ENCODE data around the gene C1QTNF3. TPM values are rescaled to one million over a fixed set of nuclear protein-coding genes. Genes with fewer than 3 reads are reported as not detected.

Gene C1QTNF3
- total RNA-seq, 4 donors from 2014 or later: 8.2 to 14.9 (median 13.2) TPM

DNA sequence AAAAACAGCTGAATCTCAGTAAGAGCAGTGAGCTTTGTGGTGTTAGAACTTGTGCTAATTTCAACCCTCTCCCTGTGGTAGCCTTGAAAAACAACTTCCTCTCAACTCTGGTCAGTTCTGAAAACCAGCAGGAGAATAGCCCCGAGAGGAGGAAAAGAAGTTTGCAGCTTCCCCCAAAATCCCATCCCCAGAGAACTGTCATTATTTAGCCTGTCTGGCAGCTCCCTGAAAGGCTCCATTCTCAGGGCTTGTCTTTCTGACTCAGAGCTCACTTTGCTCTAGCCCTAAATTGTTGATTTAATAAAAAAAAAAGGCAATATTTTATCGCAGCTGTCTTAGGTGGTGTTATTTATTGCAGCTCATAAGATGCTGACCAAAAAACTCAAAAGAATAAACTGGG is 47.1 kb downstream of the C1QTNF3 start:
- Histone ChIP-seq H3K36me3 (peaks cover 0 to 27% of the 10 kb centered on the region in 2 donors), H3K4me3 (no peak overlapping the region), H3K4me1 (peaks cover 0 to 34% (median 1%) of the 10 kb centered on the region in 3 donors), H3K27ac (peak overlapping the region in 1 of 4 donors; percentile 6), H3K27me3 (no peaks in the 10 kb centered on the region), H3K9me3 (no peaks in the 10 kb centered on the region)
- TF ChIP-seq POLR2A (IDR thresholded peaks at IDR 0.05) (no peak), EP300 (IDR thresholded peaks at IDR 0.05) (no peak), POLR2AphosphoS5 (IDR thresholded peaks at IDR 0.05) (no peak)
- TF ChIP-seq, protein P1, sequence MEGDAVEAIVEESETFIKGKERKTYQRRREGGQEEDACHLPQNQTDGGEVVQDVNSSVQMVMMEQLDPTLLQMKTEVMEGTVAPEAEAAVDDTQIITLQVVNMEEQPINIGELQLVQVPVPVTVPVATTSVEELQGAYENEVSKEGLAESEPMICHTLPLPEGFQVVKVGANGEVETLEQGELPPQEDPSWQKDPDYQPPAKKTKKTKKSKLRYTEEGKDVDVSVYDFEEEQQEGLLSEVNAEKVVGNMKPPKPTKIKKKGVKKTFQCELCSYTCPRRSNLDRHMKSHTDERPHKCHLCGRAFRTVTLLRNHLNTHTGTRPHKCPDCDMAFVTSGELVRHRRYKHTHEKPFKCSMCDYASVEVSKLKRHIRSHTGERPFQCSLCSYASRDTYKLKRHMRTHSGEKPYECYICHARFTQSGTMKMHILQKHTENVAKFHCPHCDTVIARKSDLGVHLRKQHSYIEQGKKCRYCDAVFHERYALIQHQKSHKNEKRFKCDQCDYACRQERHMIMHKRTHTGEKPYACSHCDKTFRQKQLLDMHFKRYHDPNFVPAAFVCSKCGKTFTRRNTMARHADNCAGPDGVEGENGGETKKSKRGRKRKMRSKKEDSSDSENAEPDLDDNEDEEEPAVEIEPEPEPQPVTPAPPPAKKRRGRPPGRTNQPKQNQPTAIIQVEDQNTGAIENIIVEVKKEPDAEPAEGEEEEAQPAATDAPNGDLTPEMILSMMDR (IDR thresholded peaks at IDR 0.05): no peak
- WGBS, 2 donors (ENCODE audit: low coverage in 1 of 2): 44 to 73% methylated on average over 2 of the region's 2 CpGs
- ATAC-seq: no peak

DNA sequence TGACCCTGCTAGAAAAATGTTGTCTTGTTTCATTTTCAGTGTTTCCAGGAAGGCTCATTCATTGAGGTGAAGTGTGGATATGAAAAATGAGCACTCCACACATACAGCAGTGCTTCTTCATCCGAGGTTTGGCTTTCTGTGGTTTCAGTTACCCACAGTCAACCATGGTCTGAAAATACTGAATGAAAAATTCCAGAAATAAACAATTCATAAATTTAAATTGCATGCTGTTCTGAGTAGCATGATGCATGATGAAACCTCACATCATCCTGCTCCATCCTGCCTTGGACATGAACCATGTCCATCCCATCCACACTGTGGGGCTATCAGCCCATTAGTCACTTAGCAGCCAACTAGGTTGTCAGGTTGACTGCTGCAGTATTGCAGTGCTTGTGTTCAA is 48.2 kb downstream of the C1QTNF3 start:
- ATAC-seq: no peak
- 24 to 40% methylated on average over 1 of the region's 1 CpG for WGBS, 2 donors (ENCODE audit: low coverage in 1 of 2)
- no peak overlapping the region for H3K27ac ChIP-seq
- no peak overlapping the region for H3K4me3 ChIP-seq
- H3K9me3 ChIP-seq: no peaks in the 10 kb centered on the region
- no peaks in the 10 kb centered on the region for H3K27me3 ChIP-seq
- TF ChIP-seq, protein P1 (IDR thresholded peaks at IDR 0.05): no peak
- TF ChIP-seq POLR2A (IDR thresholded peaks at IDR 0.05) (no peak), EP300 (IDR thresholded peaks at IDR 0.05) (no peak), POLR2AphosphoS5 (IDR thresholded peaks at IDR 0.05) (no peak)
- peaks cover 0 to 24% (median 0%) of the 10 kb centered on the region in 3 donors for H3K4me1 ChIP-seq
- H3K36me3 ChIP-seq: peaks cover 0 to 34% of the 10 kb centered on the region in 2 donors

DNA sequence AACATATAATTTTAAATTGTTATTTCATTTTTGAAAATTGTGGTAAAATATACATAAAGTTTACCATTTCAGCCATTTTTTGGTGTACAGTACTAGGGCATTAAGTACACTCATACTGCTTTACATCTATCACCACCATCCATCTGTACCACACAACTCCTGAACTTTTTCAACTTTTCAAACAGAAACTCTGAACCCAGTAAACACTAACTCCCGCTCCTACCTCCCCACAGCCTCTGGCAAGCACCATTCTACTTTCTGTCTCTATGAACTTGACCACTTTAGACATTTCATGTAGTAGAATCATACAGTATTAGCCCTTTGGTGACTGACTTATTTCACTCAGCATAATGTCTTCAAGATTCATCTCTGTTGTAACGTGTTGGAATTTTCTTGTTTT is 50.1 kb downstream of the C1QTNF3 start:
- no peak for ATAC-seq
- H3K9me3 ChIP-seq: no peaks in the 10 kb centered on the region

DNA sequence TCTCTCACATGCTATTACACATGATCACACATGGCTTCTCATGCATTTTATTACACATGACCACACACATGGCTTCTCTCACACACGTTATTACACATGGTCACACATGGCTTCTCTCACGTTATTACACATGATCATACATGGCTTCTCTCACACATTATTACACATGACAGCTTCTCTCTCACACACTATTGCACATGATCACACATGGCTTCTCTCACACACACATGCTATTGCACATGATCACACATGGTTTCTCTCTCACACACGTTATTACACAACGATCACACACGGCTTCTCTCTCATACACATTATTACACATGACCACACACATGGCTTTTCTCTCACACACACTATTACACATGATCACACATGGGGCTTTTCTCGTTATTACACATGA is 57.6 kb downstream of the C1QTNF3 start:
- Histone ChIP-seq H3K27ac (no peak overlapping the region), H3K27me3 (no peaks in the 10 kb centered on the region), H3K9me3 (no peaks in the 10 kb centered on the region), H3K36me3 (peaks cover 0 to 40% of the 10 kb centered on the region in 2 donors), H3K4me1 (no peaks in the 10 kb centered on the region), H3K4me3 (no peak overlapping the region)
- no peak for ATAC-seq
- TF ChIP-seq, protein P1 (IDR thresholded peaks at IDR 0.05): no peak
- TF ChIP-seq EP300 (IDR thresholded peaks at IDR 0.05) (no peak), POLR2AphosphoS5 (IDR thresholded peaks at IDR 0.05) (no peak), POLR2A (IDR thresholded peaks at IDR 0.05) (no peak)
- WGBS, 2 donors (ENCODE audit: low coverage in 1 of 2): 95 to 99% methylated on average over 5 to 6 of the region's 6 CpGs

More for the DNA sequence above, 50.1 kb downstream of the C1QTNF3 start:
- no peaks in the 10 kb centered on the region for H3K27me3 ChIP-seq
- peaks cover 0 to 45% of the 10 kb centered on the region in 2 donors for H3K36me3 ChIP-seq
- H3K4me3 ChIP-seq: no peak overlapping the region
- H3K4me1 ChIP-seq: peaks cover 0 to 22% (median 0%) of the 10 kb centered on the region in 3 donors
- TF ChIP-seq POLR2A (IDR thresholded peaks at IDR 0.05): no peak
- TF ChIP-seq, protein P1 (IDR thresholded peaks at IDR 0.05): no peak
- H3K27ac ChIP-seq: no peak overlapping the region
- WGBS, 2 donors (ENCODE audit: low coverage in 1 of 2): 80 to 81% methylated on average over 2 of the region's 2 CpGs

DNA sequence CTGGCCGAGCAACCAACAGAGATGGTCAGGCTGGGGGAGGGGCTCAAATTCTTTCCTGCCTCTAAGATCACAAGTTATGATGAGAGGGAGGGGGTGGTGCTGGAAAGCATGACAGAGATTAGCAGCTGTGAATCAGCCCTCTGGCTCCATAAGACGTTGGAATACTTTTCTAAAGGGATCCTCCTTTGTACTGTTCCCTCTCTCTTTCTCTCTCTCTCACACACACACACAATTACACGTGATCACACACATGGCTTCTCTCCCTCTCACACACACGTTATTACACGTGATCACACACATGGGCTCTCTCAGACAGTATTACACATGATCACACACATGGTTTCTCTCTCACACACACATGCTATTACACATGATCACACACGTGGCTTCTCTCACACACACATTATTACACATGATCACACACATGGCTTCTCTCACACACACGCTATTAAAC is 58.3 kb downstream of the C1QTNF3 start, which contains the start of gene SLC45A2:
TSS of gene SLC45A2 (minus strand) at position 23 of the 454 bp plus-strand sequence. CDS start 110 bp downstream, outside the sequence.
- no peaks in the 10 kb centered on the region for H3K27me3 ChIP-seq
- no peak within 1 kb of the TSS for H3K27ac ChIP-seq
- H3K4me3 ChIP-seq: no peak within 1 kb of the TSS
- H3K9me3 ChIP-seq: no peaks in the 10 kb centered on the region
- no peak for TF ChIP-seq POLR2A (IDR thresholded peaks at IDR 0.05)
- TF ChIP-seq, protein P1 (IDR thresholded peaks at IDR 0.05): no peak
- TF ChIP-seq POLR2AphosphoS5 (IDR thresholded peaks at IDR 0.05): no peak
- TF ChIP-seq EP300 (IDR thresholded peaks at IDR 0.05): no peak
- H3K36me3 ChIP-seq: peaks cover 0 to 34% of the 10 kb centered on the region in 2 donors
- 67 to 69% methylated on average over 6 to 7 of the region's 7 CpGs for WGBS, 2 donors (ENCODE audit: low coverage in 1 of 2)
- H3K4me1 ChIP-seq: no peaks in the 10 kb centered on the region
- ATAC-seq: no peak
